HepG2 (cell line): ENCODE measurements around the gene DEFB129. TPM values are rescaled to one million over a fixed set of nuclear protein-coding genes. Genes with fewer than 3 reads are reported as not detected.

Experiments
- ATAC-seq: fragments of 200-7000 bp; cut with Tn5 transposase; 3 replicates; pipeline ENCODE4 v1.9.1; 2020; ENCODE audit warnings: mild to moderate bottlenecking, moderate library complexity
- BruUV-seq: library from RNA; stranded (reverse); fragments of 400-500 nt; replicated peaks from 2 replicates; lab custom pipeline; 2021; lab: Mats Ljungman, UMichigan
- CTCF ChIA-PET: fragments of 300-600 bp; formaldehyde crosslinking; extraction: SDS; loops from one replicate; lab custom pipeline; 2021; ENCODE audit warnings: low total read pairs, inconsistent platforms, low intra/inter-chr PET ratio; lab: Yijun Ruan, JAX
- POLR2A ChIA-PET: fragments of 350-600 bp; sonication (Branson Sonifier 250); formaldehyde crosslinking; loops from one replicate; lab custom pipeline; 2020; ENCODE audit warnings: antibody characterized with exemption, inconsistent platforms; lab: Yijun Ruan, JAX
- DNase-seq: peaks from one replicate; pipeline ENCODE4 v3.0.0-alpha.2; 2015; ENCODE audit warnings: low spot score
- FAIRE-seq: peaks from 3 replicates; lab custom pipeline; 2011; peaks lifted over from hg19 to GRCh38; lab: Jason Lieb, UNC
- H2AFZ ChIP-seq: one replicate; pipeline ENCODE4 v1.6.1; 2011; ENCODE audit warnings: low read length, inconsistent platforms
- H3K27ac ChIP-seq: fragments of 300-600 bp; 3 replicates; pipeline ENCODE4 v1.8.0; 2011; ENCODE audit warnings: mixed run types, mild to moderate bottlenecking, mixed read lengths, low read length, inconsistent platforms; ENCODE audit not compliant: insufficient read depth; ENCODE audit errors: extremely low read length
- H3K27me3 ChIP-seq, 2 experiments: fragments of 200-600 bp in 1 of 2; 2 replicates in 1 of 2; 3 replicates in 1 of 2; pipeline versions ENCODE4 v1.6.0 to v1.8.0; 2011; ENCODE audit warnings: low read length in 2 of 2, mild to moderate bottlenecking in 2 of 2, moderate library complexity in 2 of 2, inconsistent platforms in 1 of 2; ENCODE audit not compliant: insufficient read depth in 2 of 2, control insufficient read depth in 1 of 2
- H3K36me3 ChIP-seq, 2 experiments: fragments of 200-600 bp in 1 of 2; replicated peaks in 1 of 2; 2 replicates in 1 of 2; 3 replicates in 1 of 2; pipeline versions ENCODE4 v1.5.1 to v1.8.0; 2011; ENCODE audit warnings: low read length in 2 of 2, inconsistent platforms in 1 of 2; ENCODE audit not compliant: insufficient read depth in 2 of 2, control insufficient read depth in 1 of 2
- H3K4me1 ChIP-seq: 2 replicates; pipeline ENCODE4 v1.5.1; 2012; ENCODE audit warnings: low read length, inconsistent platforms; ENCODE audit not compliant: insufficient read depth
- H3K4me2 ChIP-seq: 2 replicates; pipeline ENCODE4 v1.6.0; 2011; ENCODE audit warnings: low read depth, low read length, inconsistent platforms
- H3K4me3 ChIP-seq, 3 experiments: fragments of 200-600 bp in 1 of 3; sonication (generic), shearing (Covaris generic) in 1 of 3; replicated peaks in 1 of 3; 2 replicates each; pipeline ENCODE4 v1.5.1; 2011 to 2016; ENCODE audit warnings: low read length in 3 of 3, inconsistent platforms in 2 of 3, low read depth in 2 of 3, mild to moderate bottlenecking in 2 of 3, control low read depth in 1 of 3, mixed read lengths in 1 of 3; ENCODE audit not compliant: insufficient read depth in 1 of 3
- H3K79me2 ChIP-seq: one replicate; pipeline ENCODE4 v1.6.1; 2011; ENCODE audit warnings: low read length, inconsistent platforms; ENCODE audit not compliant: insufficient read depth
- H3K9ac ChIP-seq: 2 replicates; pipeline ENCODE4 v1.6.0; 2011; ENCODE audit warnings: mild to moderate bottlenecking, low read depth, low read length, inconsistent platforms; ENCODE audit not compliant: insufficient read depth
- H3K9me3 ChIP-seq: 2 replicates; pipeline ENCODE4 v1.5.1; 2012; ENCODE audit warnings: mild to moderate bottlenecking, low read length
- H4K20me1 ChIP-seq: 2 replicates; pipeline ENCODE4 v1.6.0; 2011; ENCODE audit warnings: inconsistent platforms, mild to moderate bottlenecking, low read length, moderate library complexity; ENCODE audit not compliant: insufficient read depth
- GTF2F1 ChIP-seq: fragments of 150-350 bp; IDR thresholded peaks from 2 replicates; pipeline ENCODE4 v1.6.1; 2014; ENCODE audit warnings: low read length
- HNRNPK ChIP-seq: fragments of 200-400 bp; formaldehyde crosslinking; IDR thresholded peaks from 2 replicates; pipeline ENCODE4 v1.6.1; 2018; ENCODE audit warnings: low read length, low read depth, moderate library complexity, mild to moderate bottlenecking; ENCODE audit not compliant: poor library complexity, severe bottlenecking
- MAFF ChIP-seq: IDR thresholded peaks from 2 replicates; pipeline ENCODE4 v1.6.1; 2011; ENCODE audit warnings: low read depth, low read length, improper control_type of control experiment
- ZNF350 ChIP-seq: sonication (generic); formaldehyde crosslinking; IDR thresholded peaks from 2 replicates; pipeline ENCODE4 v1.4.0; 2020; ENCODE audit warnings: mild to moderate bottlenecking, low read depth, missing genetic modification reagents, borderline replicate concordance
- ZNF737 ChIP-seq: sonication (generic); formaldehyde crosslinking; IDR thresholded peaks from 2 replicates; pipeline ENCODE4 v1.5.0; 2020; ENCODE audit warnings: missing genetic modification reagents, mild to moderate bottlenecking, borderline replicate concordance
- ZSCAN29 ChIP-seq: sonication (generic); formaldehyde crosslinking; conservative IDR thresholded peaks from 2 replicates; pipeline ENCODE4 v1.4.0; 2020; ENCODE audit warnings: mild to moderate bottlenecking, missing genetic modification reagents
- WGBS: methylation state at CpG from one replicate; pipeline ENCODE4 v1.1.6; 2017; ENCODE audit warnings: low lambda C conversion rate; 5-methylcytosine and 5-hydroxymethylcytosine counted together
- in situ Hi-C: cut with HindIII; loops from 2 replicates; pipeline ENCODE4 v1.10.0; 2017; ENCODE audit warnings: low pct_unique_long_range_greater_than_20kb; ENCODE audit not compliant: extremely low pct_ligation_motif_present
- intact Hi-C: fragments of 100-400 bp; cut with micrococcal nuclease; formaldehyde crosslinking; loops from one replicate; pipeline ENCODE4 v1.10.0; 2022; ENCODE audit not compliant: unreplicated experiment
- polyA plus RNA-seq, 8 experiments: library from polyadenylated mRNA; depleted of rRNA in 3 of 8; stranded (reverse) in 7 of 8; unstranded in 1 of 8; fragments of >200 nt; fragmentation: Illumina TruSeq in 4 of 8; extraction: Trizol in 4 of 8; gene quantifications; 2 replicates each; pipeline versions ENCODE4 v1.2.1 to v1.2.3, GENCODE V29; 2011 to 2016; ENCODE audit warnings: low read depth in 4 of 8, missing spikeins in 1 of 8, mixed read lengths in 1 of 8; ENCODE audit not compliant: insufficient read depth in 1 of 8
- total RNA-seq, 5 experiments: library from RNA; depleted of rRNA; stranded (reverse); fragments of >200 nt; fragmentation: Illumina TruSeq; extraction: Trizol; gene quantifications; 2 replicates each; pipeline ENCODE4 v1.2.3, GENCODE V29; 2016; ENCODE audit warnings: low read depth in 1 of 5
- TF ChIP-seq, protein P1 (sequence below): sonication (generic); formaldehyde crosslinking; IDR thresholded peaks from 2 replicates; pipeline ENCODE4 v1.5.0; 2020; ENCODE audit warnings: missing genetic modification reagents

The DEFB129 gene
- total and polyA plus RNA-seq, 2 of the 13 experiments (the other 11 are each of a cell fraction or from before 2014, with no cell fraction given): not detected

DNA sequence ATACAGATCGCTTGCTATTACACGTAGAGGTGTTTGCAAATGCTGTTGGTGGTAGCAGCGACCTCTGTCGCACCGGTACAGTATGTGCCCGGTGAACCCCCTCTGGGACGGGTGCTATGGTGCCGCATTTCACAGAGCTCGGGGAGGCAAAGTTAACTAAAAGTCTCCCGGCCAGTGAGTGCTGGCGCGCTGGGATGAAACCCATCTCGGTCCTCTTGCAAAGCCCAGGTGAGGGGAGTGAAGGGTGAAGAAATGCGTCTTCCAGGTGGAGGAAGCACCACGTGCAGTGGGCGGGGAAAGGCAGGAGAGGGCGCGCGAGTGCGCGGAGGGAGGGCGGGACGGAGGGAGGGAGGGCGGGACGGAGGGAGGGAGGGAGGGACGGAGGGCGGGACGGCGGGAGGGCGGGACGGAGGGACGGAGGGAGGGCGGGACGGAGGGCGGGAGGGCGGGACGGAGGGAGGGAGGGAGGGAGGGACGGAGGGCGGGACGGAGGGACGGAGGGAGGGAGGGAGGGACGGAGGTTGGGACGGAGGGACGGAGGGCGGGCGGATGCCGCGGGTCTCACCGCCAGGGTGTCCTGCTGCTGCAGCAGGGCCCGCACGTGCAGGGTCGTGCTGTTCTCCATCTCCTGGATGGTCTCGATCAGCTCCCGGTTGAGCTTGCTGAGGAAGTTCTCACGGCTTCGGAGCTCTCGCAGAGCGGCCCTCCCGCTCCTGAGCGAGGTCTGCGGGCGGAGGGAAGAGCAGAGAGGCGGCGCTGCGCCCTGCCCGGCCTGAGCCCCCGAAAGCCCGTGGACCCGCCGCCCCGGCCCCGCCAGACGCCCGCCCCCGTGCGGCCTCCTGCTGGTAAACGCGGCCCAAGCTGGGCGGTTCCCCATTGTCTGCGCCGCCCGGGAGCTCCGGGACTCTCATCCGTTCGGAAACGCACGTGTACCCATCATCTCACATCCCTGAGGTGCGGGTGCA is 51.8 kb downstream of the DEFB129 start:
- Histone ChIP-seq H3K36me3 (peaks cover 30 to 46% of the 10 kb centered on the region in 2 experiments), H3K79me2 (no peaks in the 10 kb centered on the region), H3K4me3 (no peak overlapping the region), H3K9ac (no peak overlapping the region), H3K9me3 (no peaks in the 10 kb centered on the region), H3K27ac (no peak overlapping the region), H3K4me2 (no peak overlapping the region), H2AFZ (no peak overlapping the region), H4K20me1 (no peaks in the 10 kb centered on the region), H3K27me3 (no peaks in the 10 kb centered on the region), H3K4me1 (no peaks in the 10 kb centered on the region)
- ChIA-PET CTCF (no interaction called here), POLR2A (no interaction called here)
- WGBS: 97% methylated on average over 88 of the region's 88 CpGs
- in situ Hi-C loops: no loop called here
- intact Hi-C loops: no loop called here
- FAIRE-seq (no peak), ATAC-seq (no peak), DNase-seq (no peak)
- TF ChIP-seq GTF2F1 (no peak), MAFF (no peak), ZSCAN29 (CRISPR knock-in tag) (no peak), ZNF350 (CRISPR knock-in tag) (no peak), HNRNPK (peak; percentile 78), ZNF737 (CRISPR knock-in tag) (no peak)
- TF ChIP-seq, protein P1, sequence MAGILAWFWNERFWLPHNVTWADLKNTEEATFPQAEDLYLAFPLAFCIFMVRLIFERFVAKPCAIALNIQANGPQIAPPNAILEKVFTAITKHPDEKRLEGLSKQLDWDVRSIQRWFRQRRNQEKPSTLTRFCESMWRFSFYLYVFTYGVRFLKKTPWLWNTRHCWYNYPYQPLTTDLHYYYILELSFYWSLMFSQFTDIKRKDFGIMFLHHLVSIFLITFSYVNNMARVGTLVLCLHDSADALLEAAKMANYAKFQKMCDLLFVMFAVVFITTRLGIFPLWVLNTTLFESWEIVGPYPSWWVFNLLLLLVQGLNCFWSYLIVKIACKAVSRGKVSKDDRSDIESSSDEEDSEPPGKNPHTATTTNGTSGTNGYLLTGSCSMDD (CRISPR knock-in tag): no peak
- no TSS peak for BruUV-seq

Other genes starting within 250 kb of the DEFB129 start
- gene DEFB125, start 139.6 kb upstream of the DEFB129 start, total RNA-seq (2016; rRNA removed; fragmentation: Illumina TruSeq; extraction: Trizol): not detected in 2 replicates
- gene DEFB125, start 139.6 kb upstream of the DEFB129 start, polyA plus RNA-seq (2011; rRNA removed): not detected in 2 replicates
- gene DEFB126, start 84.7 kb upstream of the DEFB129 start, total RNA-seq (2016; rRNA removed; fragmentation: Illumina TruSeq; extraction: Trizol): not detected in 2 replicates
- gene DEFB126, start 84.7 kb upstream of the DEFB129 start, polyA plus RNA-seq (2011; rRNA removed): not detected in 2 replicates
- gene DEFB127, start 69.8 kb upstream of the DEFB129 start, total RNA-seq (2016; rRNA removed; fragmentation: Illumina TruSeq; extraction: Trizol): not detected in 2 replicates
- gene DEFB127, start 69.8 kb upstream of the DEFB129 start, polyA plus RNA-seq (2011; rRNA removed): not detected in 2 replicates
- not detected in 2 replicates for gene DEFB128, start 37.5 kb upstream of the DEFB129 start, total RNA-seq (2016; rRNA removed; fragmentation: Illumina TruSeq; extraction: Trizol)
- not detected in 2 replicates for gene DEFB128, start 37.5 kb upstream of the DEFB129 start, polyA plus RNA-seq (2011; rRNA removed)
- gene DEFB132, start 30.5 kb downstream of the DEFB129 start, total RNA-seq (2016; rRNA removed; fragmentation: Illumina TruSeq; extraction: Trizol): not detected in 2 replicates
- gene DEFB132, start 30.5 kb downstream of the DEFB129 start, polyA plus RNA-seq (2011; rRNA removed): not detected in 2 replicates
- gene C20orf96, start 63.5 kb downstream of the DEFB129 start, total RNA-seq (2016; rRNA removed; fragmentation: Illumina TruSeq; extraction: Trizol): 3.8 and 4.7 TPM in 2 replicates
- gene C20orf96, start 63.5 kb downstream of the DEFB129 start, polyA plus RNA-seq (2011; rRNA removed): 18.2 and 20.6 TPM in 2 replicates
- gene ZCCHC3, start 70.3 kb downstream of the DEFB129 start, total RNA-seq (2016; rRNA removed; fragmentation: Illumina TruSeq; extraction: Trizol): 56.2 and 63.0 TPM in 2 replicates
- gene ZCCHC3, start 70.3 kb downstream of the DEFB129 start, polyA plus RNA-seq (2011; rRNA removed): 43.8 and 46.6 TPM in 2 replicates
- gene SOX12, start 98.3 kb downstream of the DEFB129 start, total RNA-seq (2016; rRNA removed; fragmentation: Illumina TruSeq; extraction: Trizol): 12.1 and 18.7 TPM in 2 replicates
- 10.0 and 11.5 TPM in 2 replicates for gene SOX12, start 98.3 kb downstream of the DEFB129 start, polyA plus RNA-seq (2011; rRNA removed)
- gene NRSN2, start 119.9 kb downstream of the DEFB129 start, total RNA-seq (2016; rRNA removed; fragmentation: Illumina TruSeq; extraction: Trizol): 28.4 and 32.3 TPM in 2 replicates
- gene NRSN2, start 119.9 kb downstream of the DEFB129 start, polyA plus RNA-seq (2011; rRNA removed): 49.4 and 63.3 TPM in 2 replicates
- gene TRIB3, start 153.5 kb downstream of the DEFB129 start, total RNA-seq (2016; rRNA removed; fragmentation: Illumina TruSeq; extraction: Trizol): 106 and 115 TPM in 2 replicates
- gene TRIB3, start 153.5 kb downstream of the DEFB129 start, polyA plus RNA-seq (2011; rRNA removed): 150 and 241 TPM in 2 replicates
- gene RBCK1, start 181.0 kb downstream of the DEFB129 start, total RNA-seq (2016; rRNA removed; fragmentation: Illumina TruSeq; extraction: Trizol): 121 and 149 TPM in 2 replicates
- 215 and 270 TPM in 2 replicates for gene RBCK1, start 181.0 kb downstream of the DEFB129 start, polyA plus RNA-seq (2011; rRNA removed)
- 36.6 and 45.9 TPM in 2 replicates for gene TBC1D20, start 235.3 kb downstream of the DEFB129 start, total RNA-seq (2016; rRNA removed; fragmentation: Illumina TruSeq; extraction: Trizol)
- 47.1 and 55.2 TPM in 2 replicates for gene TBC1D20, start 235.3 kb downstream of the DEFB129 start, polyA plus RNA-seq (2011; rRNA removed)